Activated T-cell treated with anti-CD3 and anti-CD28 coated beads for 24 hours (primary cell): ENCODE data around the gene PMS1.
A peak's percentile ranks its signal among the peaks of the same experiment; 100 is the strongest.
"Not testable (repeated sequence)": the region's sequence is repeated elsewhere in the genome, so short reads cannot be mapped to it uniquely, and the experiment has no call there.

Source experiments
- DNase-seq: peaks from one replicate; pipeline ENCODE4 v3.0.0-alpha.2; 2020; ENCODE audit warnings: low read depth

The PMS1 gene

DNA sequence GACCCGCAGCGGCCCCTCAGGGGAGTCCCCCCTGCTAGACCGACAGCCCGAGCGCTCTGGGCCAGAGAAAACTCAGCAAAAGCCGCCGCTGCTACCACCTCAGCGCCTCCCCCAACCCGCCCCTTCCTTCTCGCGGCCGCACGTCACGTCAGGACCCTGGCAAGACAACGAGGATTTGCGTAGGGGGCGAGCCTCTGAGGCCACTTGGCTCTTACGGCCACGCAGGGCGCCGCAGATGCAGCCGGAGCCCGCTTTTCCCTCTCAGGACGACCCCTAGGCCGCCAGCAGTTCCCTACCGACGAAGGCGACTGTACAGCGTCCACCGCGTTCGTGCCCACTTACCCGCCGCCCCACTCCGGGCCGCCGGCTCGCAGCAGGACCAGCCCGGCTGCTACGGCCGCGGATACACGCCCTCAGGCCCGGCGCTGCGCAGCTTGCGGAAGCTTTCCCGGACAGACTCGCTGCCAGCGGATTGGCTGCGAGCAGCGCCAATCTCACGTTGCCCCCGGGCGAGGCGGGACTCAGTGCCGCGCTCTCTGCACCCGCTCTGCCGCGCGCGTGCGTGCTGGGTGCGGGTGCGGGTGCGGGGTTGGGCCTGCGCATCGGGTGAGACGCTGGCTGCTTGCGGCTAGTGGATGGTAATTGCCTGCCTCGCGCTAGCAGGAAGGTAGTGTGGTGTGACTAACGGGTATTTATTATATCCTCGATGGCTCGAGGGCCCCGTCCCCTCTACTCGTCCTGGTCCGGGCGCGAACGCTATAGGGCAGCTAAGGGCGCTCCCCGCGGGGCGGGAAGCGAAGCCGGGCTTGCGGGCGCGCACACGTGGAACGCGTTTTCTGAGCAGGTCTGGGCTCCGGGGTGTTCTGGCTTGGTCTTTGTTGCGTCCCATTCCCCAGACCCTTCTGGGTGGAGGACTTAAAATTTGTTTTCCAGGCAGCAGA, at the start of gene PMS1, which contains the start of gene ORMDL1:
Gene PMS1, plus strand, starts transcription at position 524 of the 941 bp plus-strand sequence. CDS start 7,360 bp downstream, outside the sequence.
Gene ORMDL1, minus strand, starts transcription at position 413 of the 941 bp plus-strand sequence. CDS start 1,744 bp downstream, outside the sequence.
- peak; percentile 93 for DNase-seq

GRCh38 chr2:189751080-189751658, 33.1 kb upstream of the PMS1 start:
- DNase-seq, result peak; percentile 29

DNA sequence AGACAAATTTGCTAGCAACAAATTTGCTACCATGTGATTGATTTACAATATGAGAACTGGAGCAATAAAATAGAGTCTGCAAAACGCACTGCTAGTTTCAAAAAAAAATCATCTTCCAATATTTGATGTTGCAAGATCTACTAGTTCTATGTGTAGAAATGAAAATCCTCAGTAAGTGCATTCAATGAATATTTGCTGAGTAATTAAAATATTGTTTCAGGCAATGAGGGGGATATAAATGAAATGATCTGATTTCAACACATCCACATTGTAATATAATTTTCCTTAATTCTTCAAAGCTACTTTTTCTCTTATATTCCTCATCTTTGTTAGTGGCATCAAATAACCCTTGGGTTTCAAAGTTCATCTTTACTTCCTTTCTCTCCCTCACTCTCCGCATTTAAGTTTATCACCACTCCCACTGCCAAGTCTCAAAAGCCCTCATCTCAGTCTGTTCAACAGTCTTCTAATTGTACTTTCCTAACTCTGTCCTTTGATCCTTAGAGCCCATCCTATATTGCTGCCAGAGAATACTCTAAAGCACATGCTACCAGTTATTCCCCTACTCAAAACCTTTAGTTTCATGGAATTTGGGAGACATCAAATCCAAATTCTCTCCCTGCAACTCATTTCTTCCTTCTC, 27.8 kb upstream of the PMS1 start:
- DNase-seq, result no peak

GRCh38 chr2:189760154-189760553, 24.1 kb upstream of the PMS1 start:
- not testable (repeated sequence) for DNase-seq

DNA sequence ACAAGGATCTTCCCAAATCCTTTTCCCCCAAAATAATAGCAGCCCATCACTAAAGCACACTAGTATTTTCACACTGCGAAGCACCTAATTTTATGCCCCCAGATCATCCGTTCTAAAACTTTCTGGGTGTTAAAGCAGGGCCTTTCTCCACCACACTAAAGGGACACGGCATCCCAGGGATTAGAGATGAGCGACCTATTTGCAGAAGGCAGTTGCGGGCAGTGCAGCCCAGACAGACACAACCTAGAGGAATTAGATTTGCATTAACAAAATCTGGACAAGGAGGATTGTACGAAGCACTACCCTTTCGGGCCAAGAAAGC, 22.1 kb upstream of the PMS1 start:
- DNase-seq, result no peak

DNA sequence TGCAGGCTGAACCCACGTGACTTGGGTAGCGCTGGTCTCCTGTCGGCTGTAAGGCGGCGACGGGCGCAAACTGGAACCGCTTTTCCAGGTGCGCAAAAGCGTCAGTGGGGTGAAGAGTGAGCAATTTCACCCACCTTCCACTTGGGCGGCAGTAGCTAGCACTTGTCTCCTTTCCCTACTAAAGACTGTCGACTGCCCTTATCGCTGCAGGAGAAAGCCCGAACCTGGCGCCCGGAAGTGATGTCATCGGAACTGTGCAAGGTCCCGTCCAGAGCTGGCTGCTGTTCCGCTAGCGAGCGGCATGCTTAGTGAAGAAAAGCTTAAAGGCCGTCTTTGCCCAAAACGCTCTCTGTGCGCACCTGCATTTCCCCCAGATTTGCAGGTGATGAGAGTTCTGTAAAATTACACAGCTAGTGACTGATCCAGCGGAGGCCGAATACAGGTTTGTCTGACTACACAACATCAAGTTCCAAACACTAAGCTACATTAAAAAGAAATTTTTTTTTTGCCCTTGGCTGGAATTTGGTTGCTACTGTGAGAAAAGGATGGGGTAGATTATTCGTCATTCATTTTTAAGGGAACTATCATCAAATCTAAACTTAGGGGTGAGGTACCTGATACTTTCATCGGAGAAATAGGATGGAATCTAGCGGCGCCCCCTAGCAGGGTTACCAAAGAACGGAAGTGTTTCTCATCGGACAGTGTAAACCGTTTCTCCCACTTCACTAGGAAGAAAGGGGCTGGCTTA, 21.5 kb upstream of the PMS1 start, which contains the start of gene OSGEPL1:
Gene OSGEPL1, minus strand, starts transcription at position 242 of the 748 bp plus-strand sequence. CDS start 1,152 bp downstream, outside the sequence.
- peak; percentile 87 for DNase-seq

- DNase-seq, result no peak
These were observed 20.2 kb upstream of the PMS1 start for GRCh38 chr2:189763908-189764661.

DNA sequence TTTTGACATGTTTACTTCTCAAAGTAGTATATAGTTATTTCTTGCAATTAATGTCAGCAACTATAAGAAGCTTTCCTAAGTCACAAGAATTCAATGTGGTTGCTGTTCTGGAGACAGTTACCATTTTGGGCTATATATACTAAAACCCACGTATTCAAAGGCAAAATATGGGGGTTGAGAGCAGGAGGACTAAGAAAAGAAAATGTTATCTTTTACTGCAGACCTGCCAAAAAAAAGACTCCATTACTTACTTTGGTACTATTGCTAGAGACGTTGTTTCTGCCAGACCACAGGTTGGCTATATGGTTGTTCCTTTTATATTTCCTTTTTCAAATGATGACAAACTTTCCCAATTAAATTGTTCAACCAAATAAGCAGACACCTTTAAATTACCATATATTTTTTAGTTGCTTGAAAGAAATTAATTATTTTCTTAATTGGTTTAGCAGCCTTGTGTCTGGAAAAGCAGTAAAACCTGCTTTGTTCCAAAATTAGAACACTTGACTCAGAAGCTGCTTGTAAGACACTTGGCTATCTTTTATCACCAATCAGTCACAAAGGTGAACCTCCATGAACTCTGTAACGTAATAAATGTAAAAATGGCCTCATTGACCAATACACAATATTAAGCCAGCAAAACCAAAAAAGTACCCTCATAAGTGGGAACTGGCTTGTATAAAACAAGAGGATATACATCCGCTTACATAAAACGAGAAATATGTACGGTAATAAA, 13.5 kb upstream of the PMS1 start:
- no peak for DNase-seq

GRCh38 chr2:189772212-189772611, 12.0 kb upstream of the PMS1 start:
- no peak for DNase-seq

GRCh38 chr2:189782221-189782671, 2.0 kb upstream of the PMS1 start:
- DNase-seq, result no peak

DNA sequence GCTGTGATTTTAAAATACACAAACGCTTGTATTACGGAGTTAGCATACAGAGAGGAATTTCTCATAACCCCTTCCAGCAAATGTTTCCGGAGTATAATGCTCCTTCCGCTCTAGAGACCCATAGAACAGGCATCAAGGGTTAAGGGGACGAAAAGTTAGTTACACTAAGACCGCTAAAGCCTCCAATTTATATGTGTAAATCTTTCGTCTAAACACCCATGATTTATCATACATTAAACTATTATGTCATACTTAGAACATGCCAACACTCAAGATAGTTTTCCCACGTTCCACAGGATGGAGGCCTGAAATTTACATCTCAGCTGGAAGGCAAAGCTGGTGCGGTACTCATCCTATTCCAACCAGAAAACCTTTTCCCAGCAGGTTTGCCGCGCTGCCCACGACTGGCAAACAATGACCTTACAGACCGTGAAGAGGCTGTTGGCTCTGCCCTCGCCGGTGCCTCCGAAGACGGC, 761 bp upstream of the PMS1 start:
- no peak for DNase-seq

- DNase-seq, result no peak
These were observed 7.2 kb downstream of the PMS1 start for GRCh38 chr2:189791338-189792042.

DNA sequence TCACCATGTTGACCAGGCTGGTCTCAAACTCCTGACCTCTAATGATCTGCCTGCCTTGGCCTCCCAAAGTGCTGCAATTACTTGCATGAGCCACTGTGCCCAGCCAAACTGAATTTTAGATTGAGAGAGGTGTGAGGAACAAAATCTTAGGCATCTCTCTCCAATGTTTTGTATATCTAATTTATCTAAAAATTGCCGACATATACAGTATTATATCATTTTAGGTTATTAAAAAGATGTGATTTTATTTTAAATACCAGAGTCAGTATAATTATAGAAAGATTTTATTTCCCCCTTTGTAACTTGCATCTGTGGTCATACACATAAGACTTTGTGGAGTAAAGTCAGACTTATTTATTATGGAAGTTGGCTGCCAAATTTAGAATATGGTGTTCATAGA, 10.1 kb downstream of the PMS1 start:
- DNase-seq, result no peak

- DNase-seq, result no peak
These were observed 13.7 kb downstream of the PMS1 start for GRCh38 chr2:189797902-189798301.

GRCh38 chr2:189798312-189799029, 14.2 kb downstream of the PMS1 start:
- DNase-seq, result no peak

DNA sequence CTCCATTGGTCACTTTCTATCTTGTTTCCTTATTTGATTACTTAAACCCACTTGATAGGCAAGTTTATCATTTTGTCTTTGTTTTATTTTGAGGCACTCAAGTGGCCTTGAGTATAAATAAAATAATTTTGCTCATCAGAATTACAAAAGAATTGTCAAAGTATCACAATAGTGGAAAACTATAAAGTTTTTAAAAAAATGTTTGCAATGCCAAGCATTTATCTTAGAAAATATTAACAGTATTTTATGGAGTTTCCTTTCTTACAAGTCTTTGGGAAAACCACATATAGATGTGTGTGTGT, 14.7 kb downstream of the PMS1 start:
- DNase-seq, result no peak

DNA sequence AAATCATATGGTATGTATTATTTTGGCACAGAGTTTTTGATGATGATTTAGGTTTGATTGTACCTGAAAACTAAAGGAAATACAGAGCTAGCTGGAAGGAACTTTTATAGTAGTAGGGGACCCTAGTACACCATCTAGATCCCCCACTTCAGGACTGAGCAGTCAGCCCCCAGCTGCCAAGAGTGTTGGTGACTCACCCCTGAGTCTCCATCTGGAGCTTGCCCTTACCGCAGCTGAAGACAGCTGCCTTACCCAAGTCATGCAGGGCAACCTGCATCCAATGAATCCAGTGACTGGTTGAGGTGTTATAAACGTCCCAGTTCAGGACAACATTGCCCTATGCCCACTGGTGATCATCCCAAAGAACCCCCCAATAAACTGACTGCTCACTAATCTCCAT, 15.3 kb downstream of the PMS1 start:
- no peak for DNase-seq

DNA sequence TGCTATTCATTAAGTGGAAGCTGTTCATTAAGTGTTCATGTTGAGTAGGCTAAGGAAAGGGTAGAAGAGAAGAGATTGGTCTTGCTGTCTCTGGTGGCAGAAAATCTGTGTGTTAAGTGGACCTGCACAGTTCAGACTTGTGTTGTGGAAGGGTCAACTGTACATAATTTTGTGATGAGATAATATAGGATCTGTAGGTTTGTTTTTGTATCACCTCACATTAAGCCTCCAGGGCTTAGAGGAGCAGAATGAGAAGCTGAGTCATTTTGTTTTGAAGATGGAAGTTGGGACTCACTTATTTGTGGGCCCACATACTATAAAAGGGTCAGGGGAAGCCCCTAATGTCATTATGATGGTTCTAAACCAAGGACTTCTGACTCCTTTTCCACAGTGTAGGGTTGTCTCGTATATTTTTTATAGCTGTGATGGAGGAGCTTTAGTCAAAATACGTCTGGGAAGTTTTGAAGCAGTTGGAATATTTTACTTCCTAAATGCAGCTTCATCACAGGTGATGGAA, 18.2 kb downstream of the PMS1 start:
- no peak for DNase-seq

GRCh38 chr2:189803431-189803830, 19.2 kb downstream of the PMS1 start:
- DNase-seq, result no peak
